GM18511 (cell line): ENCODE data around the gene HJV.

Experiments used
- ATAC-seq: cut with Tn5 transposase; IDR thresholded peaks from one replicate; pipeline ENCODE4 v1.9.1; 2021; ENCODE audit warnings: mild to moderate bottlenecking, moderate library complexity; ENCODE audit not compliant: unreplicated experiment

Gene HJV

DNA sequence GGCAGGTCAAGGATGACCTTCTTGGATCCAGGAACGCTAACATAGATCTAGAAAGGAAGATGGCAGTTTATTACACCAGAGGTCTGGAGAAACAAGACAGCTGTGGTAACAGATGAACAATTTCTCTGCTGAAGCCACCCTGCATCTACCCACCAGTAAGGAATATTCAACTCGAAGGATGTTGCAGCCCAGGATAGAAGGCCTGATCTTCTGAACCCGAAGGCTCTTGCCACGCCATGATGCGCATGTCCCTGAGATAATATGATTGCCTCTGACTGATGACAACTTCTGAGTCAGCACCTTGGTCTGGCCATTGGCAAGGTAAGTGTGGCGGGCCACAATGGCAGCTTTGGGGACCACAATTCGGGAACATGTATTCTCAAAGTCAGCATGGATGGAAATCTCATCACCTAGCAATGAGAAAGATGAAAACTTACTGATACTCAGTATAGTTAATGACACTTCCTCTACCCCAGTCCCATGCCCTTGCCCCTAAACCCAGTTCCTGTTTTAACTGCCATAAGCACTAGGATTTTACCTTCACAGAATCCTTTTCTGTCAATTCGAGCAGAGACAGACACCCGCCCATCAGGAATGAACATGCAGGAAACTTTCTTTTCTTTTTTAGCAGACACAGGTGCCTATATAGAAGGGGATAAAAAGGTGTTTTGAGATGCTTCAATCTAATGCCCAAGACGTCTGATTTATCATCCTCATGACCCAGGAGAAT lies 27.0 kb downstream of the HJV start:
- no peak for ATAC-seq

DNA sequence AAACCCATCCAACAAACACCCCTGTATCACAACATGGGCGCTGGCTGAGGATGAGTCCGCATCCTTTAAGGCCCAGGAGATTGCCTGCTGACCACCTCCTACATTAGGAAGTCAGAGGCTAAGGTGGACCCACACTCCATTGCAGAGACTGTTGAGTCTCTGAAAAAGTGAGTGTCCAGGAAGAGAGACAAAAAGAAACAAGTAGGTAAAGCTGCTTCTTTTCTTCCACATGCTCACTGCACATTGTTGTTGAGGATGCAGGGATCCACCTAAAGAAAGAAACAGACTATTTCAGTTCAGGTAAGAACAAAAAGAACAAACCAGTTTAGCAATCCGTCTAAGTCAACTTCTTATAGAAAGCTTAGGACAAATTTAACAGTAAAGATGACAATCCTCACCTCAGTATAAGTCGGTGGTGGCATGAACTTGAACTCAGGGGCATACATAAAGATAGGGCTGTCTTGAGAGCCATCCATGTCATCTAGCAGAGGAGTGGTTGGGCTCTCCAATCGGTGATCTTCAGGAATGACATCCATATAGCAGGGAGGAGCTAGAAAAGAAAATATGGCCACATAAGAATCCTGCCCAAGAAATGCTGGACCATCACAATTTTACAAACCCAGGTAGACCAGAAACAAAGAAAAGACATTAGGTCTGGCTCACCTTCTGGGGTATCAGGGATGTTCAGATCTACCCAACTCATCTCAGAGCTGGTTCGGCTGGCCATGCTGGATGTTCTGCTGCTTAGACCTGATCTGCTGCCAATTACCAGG lies 27.7 kb downstream of the HJV start:
- ATAC-seq: no peak

- no peak for ATAC-seq
These were observed 28.4 kb downstream of the HJV start for GRCh38 chr1:145992958-145993617.

DNA sequence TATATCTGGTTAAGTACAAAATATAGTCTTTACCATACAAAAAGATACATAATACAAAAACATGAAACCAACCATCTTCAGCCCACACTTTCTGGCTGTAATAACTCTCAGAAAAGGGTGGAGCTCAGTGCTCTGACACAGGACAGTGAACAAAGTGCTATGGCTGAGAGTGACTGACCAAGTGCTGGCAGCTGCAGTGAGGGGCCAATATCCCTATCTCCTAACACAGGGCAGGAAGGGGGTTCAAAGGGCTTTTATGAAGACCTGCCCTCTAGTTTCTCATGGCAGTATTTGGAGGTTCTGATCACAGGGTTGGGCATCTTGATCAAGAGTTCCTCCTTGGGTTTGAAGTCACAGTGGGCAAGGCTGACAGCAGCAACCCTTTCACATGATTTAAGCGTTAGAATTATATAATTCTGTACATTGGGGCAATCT lies 29.0 kb downstream of the HJV start:
- ATAC-seq: no peak

DNA sequence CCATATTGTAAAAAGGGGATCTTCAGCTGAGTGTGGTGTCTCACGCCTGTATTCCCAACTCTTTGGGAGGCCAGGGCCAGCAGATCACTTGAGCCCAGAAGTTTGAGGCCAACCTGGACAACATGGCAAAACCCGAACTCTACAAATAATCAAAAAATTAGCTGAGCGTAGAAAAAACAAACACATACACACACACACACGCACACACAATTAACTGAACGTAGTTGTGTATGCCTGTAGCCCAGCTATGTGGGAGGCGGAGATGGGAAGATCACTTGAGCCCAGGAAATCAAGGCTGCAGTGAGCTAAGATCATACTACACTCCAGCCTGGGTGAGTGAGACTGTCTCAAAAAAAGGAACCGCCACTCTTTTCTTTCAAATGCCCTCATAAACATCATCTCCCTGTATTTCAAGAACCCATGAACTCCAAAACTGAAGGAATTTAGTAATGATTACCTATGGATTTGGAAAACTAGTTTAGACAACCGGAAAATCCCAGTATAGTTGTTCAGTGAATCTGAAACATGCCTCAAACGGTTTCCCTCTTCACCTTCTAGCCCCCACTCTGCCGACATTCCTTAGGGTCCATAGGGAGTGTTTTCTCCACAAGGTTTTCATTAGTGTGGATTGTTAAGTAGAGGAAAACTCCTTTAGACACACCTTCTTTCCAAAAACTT lies 29.7 kb downstream of the HJV start:
- ATAC-seq: no peak

- no peak for ATAC-seq
These were observed 31.2 kb downstream of the HJV start for GRCh38 chr1:145990249-145990855.

GRCh38 chr1:145988773-145989172 lies 32.8 kb downstream of the HJV start:
- no peak for ATAC-seq

DNA sequence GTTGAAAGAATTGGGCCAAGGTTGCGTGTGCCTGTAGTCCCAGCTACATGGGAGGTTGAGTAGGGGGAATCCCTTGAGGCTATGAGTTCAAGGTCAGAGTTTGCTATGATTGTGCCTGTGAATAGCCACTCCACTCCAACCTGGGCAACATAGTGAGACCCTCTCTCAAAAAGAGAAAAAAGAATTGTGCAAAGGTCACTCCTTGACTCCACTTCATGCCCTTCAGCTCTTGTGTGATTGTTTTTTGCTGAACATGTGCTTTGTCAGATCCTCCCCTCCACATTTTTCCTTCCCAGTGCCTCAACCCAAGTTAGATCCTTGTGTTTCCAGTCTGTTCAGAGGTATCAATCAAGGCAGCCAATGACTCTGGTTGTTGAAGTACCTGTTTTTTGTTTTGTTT lies 33.6 kb downstream of the HJV start:
- ATAC-seq: no peak

GRCh38 chr1:145986551-145986950 lies 35.0 kb downstream of the HJV start:
- ATAC-seq: no peak

- ATAC-seq: no peak
These were observed 35.8 kb downstream of the HJV start for GRCh38 chr1:145985502-145986439.

DNA sequence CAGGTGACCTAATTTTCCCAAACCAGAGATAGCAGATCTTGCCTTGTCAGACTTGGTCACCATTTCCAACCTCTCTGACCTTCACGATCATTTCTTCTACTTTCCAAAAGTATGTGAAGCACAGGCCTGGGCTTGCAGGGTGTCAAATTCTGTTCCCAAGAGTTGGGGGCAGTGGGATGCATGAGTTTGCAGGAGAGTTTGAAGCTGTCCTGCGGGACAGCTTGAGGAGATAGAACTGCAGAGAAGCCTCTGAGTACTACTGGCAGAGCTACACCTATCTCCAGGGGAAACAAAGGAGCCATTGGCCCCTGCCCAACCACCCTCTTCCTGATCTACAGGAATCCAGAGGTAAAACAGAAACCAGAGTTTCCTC lies 36.4 kb downstream of the HJV start:
- no peak for ATAC-seq

DNA sequence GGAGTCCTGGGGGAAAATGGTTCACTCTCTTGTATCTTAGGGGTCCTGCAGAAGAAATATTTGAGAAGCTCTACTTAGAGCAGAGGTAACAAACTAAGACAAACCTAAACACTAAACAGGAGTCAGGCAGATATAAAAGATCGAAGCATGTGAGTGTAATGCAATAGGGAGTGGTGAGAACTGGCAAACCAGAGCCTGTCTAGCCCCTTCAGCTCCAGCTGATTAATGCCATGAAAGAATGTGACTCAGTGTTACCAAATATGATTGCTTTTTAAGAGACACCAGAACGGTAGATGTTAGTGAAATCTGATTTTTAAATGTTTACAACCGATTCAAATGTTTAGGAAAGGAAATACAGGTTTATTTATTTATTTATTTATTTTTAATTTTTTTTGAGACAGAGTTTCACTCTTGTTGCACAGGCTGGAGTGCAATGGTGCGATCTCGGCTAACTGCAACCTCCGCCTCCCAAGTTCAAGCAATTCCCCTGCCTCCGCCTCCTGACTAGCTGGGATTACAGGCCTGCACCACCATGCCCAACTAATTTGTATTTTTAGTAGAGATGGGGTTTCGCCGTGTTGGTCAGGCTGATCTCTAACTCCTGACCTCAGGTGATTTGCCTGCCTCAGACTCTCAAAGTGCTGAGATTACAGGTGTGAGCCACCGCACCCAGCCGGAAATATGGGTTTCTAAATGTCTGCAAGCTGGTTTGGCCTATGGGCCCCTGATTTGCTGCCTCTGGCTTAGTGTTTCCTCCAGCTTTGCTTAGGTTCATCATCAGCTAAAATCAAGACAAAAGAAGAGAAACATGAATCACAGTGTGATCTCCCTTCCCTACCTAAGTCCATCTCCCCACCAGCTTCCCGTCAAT lies 37.3 kb downstream of the HJV start:
- ATAC-seq: no peak

DNA sequence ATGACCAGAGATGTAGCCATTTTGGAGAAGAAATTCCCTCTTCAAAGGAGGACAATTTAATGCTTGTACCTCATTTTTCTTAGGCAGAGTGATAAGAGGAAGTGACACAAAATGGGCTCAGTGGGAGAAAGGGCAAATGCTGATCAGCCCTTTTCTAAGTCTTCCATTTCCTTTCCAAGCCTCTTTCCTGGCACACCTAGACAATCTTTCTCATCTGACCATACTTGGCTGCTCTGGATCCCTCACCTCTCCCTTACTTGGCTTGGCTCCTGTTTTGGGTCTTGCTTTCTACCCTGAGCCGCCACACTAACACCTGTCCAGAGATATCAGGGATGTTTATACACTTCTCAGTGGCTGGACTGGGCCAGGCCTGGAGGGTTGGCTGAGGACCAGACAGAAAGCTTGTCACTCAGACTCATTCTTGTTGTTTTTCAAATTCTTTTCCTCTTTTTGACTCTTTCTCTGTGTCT lies 38.3 kb downstream of the HJV start:
- ATAC-seq: no peak

GRCh38 chr1:145982010-145982723 lies 39.4 kb downstream of the HJV start:
- ATAC-seq: no peak

- no peak for ATAC-seq
These were observed 41.0 kb downstream of the HJV start for GRCh38 chr1:145980457-145980994.

DNA sequence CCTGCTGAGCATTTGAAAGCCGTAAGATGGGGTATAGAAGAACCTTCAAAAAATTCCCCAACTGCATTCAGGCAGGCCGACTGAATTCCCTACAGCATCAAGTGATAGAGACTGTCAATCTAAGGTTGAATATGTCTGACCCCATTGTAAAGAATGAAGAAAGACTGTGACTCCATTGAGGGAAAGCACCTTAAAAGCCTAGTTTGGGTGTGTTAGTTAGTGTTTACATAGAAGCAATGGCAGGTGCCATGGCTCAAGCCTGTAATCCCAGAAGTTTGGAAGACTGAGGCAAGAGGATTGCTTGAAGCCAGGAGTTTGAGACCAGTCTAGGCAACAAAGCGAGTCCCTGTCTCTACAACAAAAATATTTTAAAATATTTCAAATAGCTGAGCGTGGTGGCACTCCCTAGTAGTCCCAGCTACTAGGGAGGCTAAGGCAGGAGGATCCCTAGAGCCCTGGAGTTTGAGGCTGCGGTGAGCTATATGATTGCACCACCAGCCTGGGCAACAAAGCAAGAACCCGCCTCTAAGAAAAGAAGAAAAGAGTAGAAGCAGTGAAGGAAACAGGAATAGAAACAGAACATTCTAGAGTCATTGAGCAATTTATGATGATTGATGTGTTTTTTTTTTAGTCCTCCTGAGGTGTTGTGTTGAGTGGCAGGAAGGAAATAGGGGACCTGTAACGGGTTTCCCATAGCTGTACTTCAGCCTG lies 41.6 kb downstream of the HJV start:
- peak; percentile 35 for ATAC-seq
